Brain microvascular endothelial cell (primary cell): ENCODE results near the gene PTPRR.

Source experiments
- DNase-seq: peaks from one replicate; pipeline ENCODE4 v3.0.0-alpha.2; 2020
- H3K27ac ChIP-seq: fragments of 250-450 bp; sonication (Bioruptor Pico); 2 replicates; pipeline ENCODE4 v1.5.1; 2020; ENCODE audit warnings: mild to moderate bottlenecking, moderate library complexity
- H3K27me3 ChIP-seq: fragments of 250-450 bp; sonication (Bioruptor Pico); replicated peaks from 2 replicates; pipeline ENCODE4 v1.5.1; 2020; ENCODE audit warnings: mild to moderate bottlenecking
- H3K36me3 ChIP-seq: fragments of 250-450 bp; sonication (Bioruptor Pico); replicated peaks from 2 replicates; pipeline ENCODE4 v1.5.1; 2020; ENCODE audit warnings: mild to moderate bottlenecking
- H3K4me3 ChIP-seq: 2 replicates; pipeline ENCODE4 v1.5.1; 2011; ENCODE audit warnings: low read depth, mild to moderate bottlenecking, control low read depth, low read length, moderate library complexity
- in situ Hi-C: cut with HindIII; loops from 2 replicates; pipeline ENCODE4 v1.10.0; 2017; ENCODE audit warnings: low sequenced_read_pairs, low pct_ligation_motif_present
- TF ChIP-seq, protein P1 (sequence below): IDR thresholded peaks from 2 replicates; pipeline ENCODE4 v1.5.1; 2011; ENCODE audit warnings: low read depth, mild to moderate bottlenecking, moderate library complexity, low read length, control low read depth, inconsistent platforms; ENCODE audit errors: missing control alignments

PTPRR gene

DNA sequence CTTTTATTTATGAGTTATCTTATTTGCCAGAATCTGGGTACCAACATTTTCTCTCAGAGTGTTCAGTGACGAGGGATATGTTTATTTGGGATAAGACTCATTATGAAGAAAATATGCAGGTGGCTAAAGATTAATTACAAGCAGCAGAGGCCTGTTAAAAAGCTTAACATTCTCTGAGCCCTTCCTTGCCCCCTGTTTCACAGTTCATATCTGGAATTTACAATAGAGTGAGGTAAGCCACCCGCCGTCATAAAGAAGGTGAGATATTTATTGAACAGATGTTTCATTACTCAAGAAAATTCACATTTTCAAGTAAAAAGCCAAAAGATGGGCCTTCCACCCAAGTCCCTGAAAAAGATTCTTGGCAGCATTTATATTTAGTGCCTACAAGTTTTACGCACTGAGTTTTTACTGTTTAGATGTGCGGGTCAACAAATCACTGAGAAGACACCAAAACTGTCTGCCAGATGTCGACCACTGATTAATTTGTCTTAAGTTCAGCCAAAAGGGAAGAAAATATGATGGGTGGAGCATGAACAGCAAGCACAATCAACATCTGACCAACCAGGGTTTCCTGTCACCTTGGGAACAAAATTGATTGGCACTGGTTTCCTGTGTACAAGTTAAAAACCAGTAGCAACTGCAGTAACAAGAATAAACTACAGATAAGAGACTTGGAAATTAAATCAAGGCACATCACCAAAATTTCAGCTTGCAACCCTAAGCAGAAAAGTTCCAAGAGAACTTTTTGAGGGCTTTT, 197.8 kb downstream of the PTPRR start:
- no peaks in the 10 kb centered on the region for H3K36me3 ChIP-seq
- no peak overlapping the region for H3K27ac ChIP-seq
- peak; percentile 9 for DNase-seq
- in situ Hi-C loops = no loop called here
- TF ChIP-seq, protein P1, sequence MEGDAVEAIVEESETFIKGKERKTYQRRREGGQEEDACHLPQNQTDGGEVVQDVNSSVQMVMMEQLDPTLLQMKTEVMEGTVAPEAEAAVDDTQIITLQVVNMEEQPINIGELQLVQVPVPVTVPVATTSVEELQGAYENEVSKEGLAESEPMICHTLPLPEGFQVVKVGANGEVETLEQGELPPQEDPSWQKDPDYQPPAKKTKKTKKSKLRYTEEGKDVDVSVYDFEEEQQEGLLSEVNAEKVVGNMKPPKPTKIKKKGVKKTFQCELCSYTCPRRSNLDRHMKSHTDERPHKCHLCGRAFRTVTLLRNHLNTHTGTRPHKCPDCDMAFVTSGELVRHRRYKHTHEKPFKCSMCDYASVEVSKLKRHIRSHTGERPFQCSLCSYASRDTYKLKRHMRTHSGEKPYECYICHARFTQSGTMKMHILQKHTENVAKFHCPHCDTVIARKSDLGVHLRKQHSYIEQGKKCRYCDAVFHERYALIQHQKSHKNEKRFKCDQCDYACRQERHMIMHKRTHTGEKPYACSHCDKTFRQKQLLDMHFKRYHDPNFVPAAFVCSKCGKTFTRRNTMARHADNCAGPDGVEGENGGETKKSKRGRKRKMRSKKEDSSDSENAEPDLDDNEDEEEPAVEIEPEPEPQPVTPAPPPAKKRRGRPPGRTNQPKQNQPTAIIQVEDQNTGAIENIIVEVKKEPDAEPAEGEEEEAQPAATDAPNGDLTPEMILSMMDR = no peak
- H3K27me3 ChIP-seq = no peaks in the 10 kb centered on the region
- H3K4me3 ChIP-seq = no peak overlapping the region

DNA sequence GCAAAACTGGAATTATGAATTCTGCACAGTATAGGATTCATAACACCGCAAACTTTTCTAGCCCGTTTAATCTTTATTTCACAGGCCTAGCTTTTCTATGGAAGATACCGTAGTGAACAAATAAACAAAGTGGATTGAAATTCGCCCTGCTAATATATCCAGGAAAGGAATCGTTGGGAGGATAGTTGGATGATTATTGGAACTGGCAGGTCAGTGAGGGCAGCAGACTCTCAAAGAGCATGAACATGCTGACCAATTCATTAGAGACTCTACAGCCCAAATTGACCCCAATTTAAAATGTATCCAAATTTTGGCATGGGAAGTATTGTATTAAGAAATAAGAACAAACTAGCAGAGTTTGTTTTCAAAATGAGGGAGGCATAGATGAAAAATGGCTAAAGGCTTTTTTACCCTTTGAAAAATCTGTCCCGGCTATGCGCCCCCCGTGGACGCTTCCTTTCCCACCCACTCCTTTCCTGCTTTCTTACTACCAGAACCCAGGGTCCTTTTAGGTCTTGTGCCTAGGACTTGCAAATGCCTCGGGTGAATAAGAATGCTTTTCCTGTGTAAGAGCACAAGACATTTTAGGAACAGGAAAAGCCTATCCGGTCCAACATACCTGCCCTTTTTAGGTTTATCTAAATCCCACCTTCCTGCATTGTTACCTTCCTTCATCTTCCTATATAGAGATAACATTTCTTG, 198.7 kb downstream of the PTPRR start:
- TF ChIP-seq, protein P1 = no peak
- Histone ChIP-seq H3K27ac (no peak overlapping the region), H3K4me3 (no peak overlapping the region), H3K36me3 (no peaks in the 10 kb centered on the region), H3K27me3 (no peaks in the 10 kb centered on the region)
- no peak for DNase-seq
- in situ Hi-C loops = no loop called here

DNA sequence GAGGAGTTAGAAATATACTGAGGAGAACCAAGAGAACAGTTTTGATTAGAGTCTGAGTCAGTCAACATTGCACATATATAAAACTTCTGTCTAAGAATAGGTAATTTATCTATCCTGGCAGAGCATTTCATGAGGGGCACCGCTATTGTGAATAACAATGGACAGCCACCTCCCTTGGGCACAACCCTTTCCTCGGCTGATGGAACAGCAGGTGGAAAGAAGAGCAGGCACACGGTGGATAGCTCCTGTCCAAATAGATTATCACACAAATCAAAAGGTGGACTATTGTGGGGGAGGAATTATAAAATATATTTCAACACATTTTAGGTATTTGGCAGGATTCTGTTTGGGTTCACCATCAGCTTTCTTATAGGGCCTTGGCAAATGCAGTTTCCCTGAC, 199.3 kb downstream of the PTPRR start:
- Histone ChIP-seq H3K27ac (no peak overlapping the region), H3K4me3 (no peak overlapping the region), H3K36me3 (no peaks in the 10 kb centered on the region), H3K27me3 (no peaks in the 10 kb centered on the region)
- in situ Hi-C loops = no loop called here
- no peak for DNase-seq
- TF ChIP-seq, protein P1 = no peak

DNA sequence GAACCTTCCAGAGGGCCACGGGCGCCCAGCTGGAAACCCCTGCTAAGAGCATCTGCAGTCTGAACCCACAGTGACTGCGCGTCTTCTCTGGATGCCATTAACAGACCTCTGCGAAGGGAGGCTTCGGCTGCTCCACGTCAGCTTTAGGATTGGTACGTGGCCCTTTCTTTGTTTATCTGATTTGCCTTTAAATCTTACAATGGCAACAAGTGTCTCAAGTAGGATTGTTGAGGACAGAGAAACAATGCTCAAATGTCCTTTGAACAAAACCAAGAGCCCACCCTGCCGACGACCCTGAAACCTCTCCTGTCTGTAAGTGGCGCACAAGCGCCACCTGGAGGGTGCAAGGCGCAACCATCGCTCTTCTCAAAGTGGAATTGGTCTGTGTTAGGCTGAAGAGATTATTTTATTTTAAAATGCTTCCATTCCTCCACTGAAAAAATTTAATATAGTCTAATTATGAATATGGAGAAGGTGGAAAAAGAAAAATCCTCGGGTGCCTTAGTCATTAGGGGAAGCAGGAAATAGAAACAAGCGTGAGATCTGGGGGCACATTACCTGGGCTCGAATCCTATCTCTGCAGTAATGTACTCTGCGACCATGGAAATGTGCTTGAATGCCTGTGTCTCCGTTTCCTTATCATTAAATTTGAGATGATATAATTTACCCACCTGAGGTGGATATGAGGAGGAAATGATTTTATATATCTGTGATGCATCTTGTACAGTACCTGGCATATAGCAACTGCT, 200.7 kb downstream of the PTPRR start:
- DNase-seq = peak; percentile 46
- H3K27me3 ChIP-seq = no peaks in the 10 kb centered on the region
- peak overlapping the region; percentile 38 for H3K27ac ChIP-seq
- TF ChIP-seq, protein P1 = peak; percentile 99
- peak overlapping the region; percentile 51 for H3K4me3 ChIP-seq
- in situ Hi-C loops = no loop called here
- H3K36me3 ChIP-seq = no peaks in the 10 kb centered on the region

DNA sequence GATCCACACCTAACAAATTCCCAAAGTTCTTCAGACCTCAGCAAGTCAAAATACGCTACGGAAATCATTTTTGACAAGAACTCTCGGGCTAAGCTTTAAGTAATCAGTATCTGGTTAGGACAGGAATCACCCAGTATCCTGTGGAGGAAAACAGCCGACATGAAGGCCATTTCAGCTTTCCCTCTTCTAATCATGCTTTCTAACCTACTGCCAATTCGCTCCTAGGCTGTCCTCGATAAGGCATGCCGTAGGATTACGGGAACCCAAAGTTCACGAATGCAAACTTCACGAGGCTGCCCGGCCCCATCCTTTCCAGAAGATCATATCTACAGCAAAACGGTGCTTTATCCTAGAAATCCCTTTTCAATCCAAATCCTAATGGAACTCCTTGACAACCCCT, 201.5 kb downstream of the PTPRR start:
- H3K4me3 ChIP-seq = no peak overlapping the region
- no peaks in the 10 kb centered on the region for H3K27me3 ChIP-seq
- in situ Hi-C loops = no loop called here
- DNase-seq = no peak
- no peaks in the 10 kb centered on the region for H3K36me3 ChIP-seq
- no peak overlapping the region for H3K27ac ChIP-seq
- TF ChIP-seq, protein P1 = no peak
